Measurements from ENCODE around the gene ARHGAP35.
A peak's percentile ranks its signal among the peaks of the same experiment; 100 is the strongest.

ARHGAP35 gene

DNA sequence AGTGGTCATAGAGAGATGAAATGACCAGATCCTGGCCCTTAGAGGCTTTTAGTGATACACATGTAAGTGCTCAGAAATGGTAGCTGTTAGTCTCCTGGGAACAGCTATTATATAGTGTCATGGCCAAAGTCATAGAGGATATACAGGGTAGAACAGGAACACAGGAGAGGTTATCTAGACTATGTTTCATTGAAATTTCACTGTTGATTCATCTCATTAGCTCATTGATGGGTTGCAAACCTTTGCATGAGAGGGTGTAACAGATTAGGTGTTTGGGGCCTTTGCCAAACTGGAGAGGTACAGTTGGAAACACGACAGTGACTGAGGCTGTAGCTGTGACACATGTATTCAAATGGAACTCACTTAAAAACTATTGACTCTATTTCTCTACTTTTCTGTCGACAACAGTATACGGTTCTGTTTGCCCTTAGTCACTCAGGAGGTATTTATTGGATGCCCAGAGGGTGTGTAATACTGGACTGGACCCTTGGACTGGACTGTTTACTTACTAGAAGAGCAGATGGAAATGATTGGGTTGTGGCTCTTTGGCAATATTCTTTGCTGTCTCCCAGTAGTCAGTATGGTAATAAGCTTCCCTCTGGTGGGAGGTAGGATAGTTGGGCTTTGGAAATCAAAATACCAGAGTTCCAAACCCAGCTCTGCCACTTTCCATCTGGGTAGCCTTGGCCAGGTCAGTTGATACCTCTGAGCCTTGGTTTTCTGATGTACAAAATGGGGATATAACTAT, 29.8 kb downstream of the ARHGAP35 start:
- no peak overlapping the region for H3K4me3 ChIP-seq (ENCODE audit: low read depth, low read length)
- no peaks in the 10 kb centered on the region for H3K9me3 ChIP-seq (ENCODE audit: control insufficient read depth, insufficient read depth, low read length)
- no peak overlapping the region for H3K27ac ChIP-seq (ENCODE audit: low read depth, low read length)
- H3K9ac ChIP-seq (ENCODE audit: low read depth, low read length): no peak overlapping the region
- no peaks in the 10 kb centered on the region for H3K27me3 ChIP-seq (ENCODE audit: control insufficient read depth, insufficient read depth, low read length)
- peaks cover 3% of the 10 kb centered on the region; the same call in 1 of the 2 replicates for H3K4me1 ChIP-seq (ENCODE audit: control insufficient read depth, insufficient read depth, low read length)
- no peaks in the 10 kb centered on the region for H3K36me3 ChIP-seq (ENCODE audit: control insufficient read depth, insufficient read depth, low read length)

DNA sequence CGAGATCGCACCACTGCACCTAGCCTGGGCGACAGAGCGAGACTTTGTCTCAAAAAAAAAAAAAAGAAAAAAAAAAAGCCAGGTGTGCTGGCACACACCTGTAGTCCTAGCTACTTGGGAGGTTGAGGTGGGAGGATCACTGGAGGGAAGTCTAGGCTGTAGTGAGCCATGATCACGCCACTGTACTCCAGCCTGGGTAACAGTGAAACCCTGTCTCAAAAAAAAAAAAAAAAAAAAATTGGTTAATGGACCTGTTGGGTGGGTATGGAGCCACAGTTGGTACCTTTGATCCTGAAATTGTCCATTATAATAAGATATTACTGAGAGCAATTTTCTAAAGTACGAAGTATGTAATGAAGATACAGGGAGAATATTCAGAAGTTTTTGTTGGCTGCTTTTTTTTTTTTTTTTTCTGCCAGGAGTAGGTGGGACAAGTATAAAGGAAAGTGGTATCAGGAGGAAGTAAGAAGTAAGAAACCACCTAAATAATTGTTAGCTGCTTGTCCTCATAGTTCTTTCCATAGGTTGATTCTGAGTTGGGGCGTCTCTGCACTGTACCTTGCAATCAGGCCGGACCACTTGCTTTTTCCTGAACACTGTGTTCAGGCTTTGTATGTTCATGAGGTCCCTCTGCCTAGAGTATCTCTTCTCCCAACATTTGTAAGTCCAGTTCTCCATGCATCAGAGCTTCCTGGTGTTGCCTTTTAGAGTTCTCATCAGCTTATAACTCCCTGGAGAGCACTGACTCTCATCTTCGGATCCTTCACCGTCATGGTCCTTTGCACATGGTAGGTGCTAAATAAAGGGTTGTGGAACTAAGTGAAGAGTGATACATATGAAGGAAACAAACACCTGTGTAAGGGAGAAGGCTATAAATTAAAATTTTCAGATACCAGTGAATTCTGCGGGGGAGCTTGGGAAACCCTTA, 31.7 kb downstream of the ARHGAP35 start:
- peaks cover 3% of the 10 kb centered on the region; the same call in 1 of the 2 replicates for H3K4me1 ChIP-seq (ENCODE audit: control insufficient read depth, insufficient read depth, low read length)
- no peaks in the 10 kb centered on the region for H3K36me3 ChIP-seq (ENCODE audit: control insufficient read depth, insufficient read depth, low read length)
- H3K4me3 ChIP-seq (ENCODE audit: low read depth, low read length): no peak overlapping the region
- H3K27me3 ChIP-seq (ENCODE audit: control insufficient read depth, insufficient read depth, low read length): no peaks in the 10 kb centered on the region
- H3K27ac ChIP-seq (ENCODE audit: low read depth, low read length): no peak overlapping the region
- H3K9me3 ChIP-seq (ENCODE audit: control insufficient read depth, insufficient read depth, low read length): no peaks in the 10 kb centered on the region
- H3K9ac ChIP-seq (ENCODE audit: low read depth, low read length): no peak overlapping the region

DNA sequence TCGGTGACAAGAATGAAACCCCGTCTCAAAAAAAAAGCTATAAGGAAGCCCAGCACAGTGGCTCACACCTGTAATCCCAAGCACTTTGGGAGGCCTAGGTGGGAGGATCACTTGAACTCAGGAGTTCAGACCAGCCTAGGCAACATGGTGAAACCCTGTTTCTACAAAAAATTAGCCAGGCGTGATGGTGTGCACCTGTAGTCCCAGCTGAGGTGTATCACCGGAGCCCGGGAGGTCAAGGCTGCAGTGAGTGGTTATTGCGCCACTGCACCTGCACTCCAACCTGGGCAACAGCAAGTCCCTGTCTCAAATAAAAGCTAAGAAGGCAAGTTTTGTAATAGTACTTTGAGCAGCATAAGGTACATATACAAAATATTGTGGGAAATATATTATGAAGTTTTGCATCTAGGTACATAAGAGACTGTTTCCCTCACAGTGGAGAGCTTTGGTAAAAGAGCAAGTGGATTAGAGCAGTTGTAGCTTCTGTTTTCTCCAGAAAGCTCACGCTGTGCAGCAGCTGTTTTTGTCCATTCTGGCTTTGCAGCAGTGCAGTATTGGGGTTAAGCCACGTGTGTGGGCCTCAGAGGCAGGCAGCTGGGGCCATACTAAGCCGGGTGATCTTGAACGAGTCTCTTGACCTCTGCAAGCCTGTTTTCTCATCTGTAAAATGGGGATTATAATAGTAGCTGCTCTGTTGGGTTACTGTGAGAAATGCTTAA, 35.4 kb downstream of the ARHGAP35 start:
- H3K9me3 ChIP-seq (ENCODE audit: control insufficient read depth, insufficient read depth, low read length): no peaks in the 10 kb centered on the region
- H3K27me3 ChIP-seq (ENCODE audit: control insufficient read depth, insufficient read depth, low read length): no peaks in the 10 kb centered on the region
- H3K36me3 ChIP-seq (ENCODE audit: control insufficient read depth, insufficient read depth, low read length): no peaks in the 10 kb centered on the region
- no peak overlapping the region for H3K4me3 ChIP-seq (ENCODE audit: low read depth, low read length)
- H3K9ac ChIP-seq (ENCODE audit: low read depth, low read length): no peak overlapping the region
- peaks cover 8% of the 10 kb centered on the region; the same call in 1 of the 2 replicates for H3K4me1 ChIP-seq (ENCODE audit: control insufficient read depth, insufficient read depth, low read length)
- H3K27ac ChIP-seq (ENCODE audit: low read depth, low read length): no peak overlapping the region

DNA sequence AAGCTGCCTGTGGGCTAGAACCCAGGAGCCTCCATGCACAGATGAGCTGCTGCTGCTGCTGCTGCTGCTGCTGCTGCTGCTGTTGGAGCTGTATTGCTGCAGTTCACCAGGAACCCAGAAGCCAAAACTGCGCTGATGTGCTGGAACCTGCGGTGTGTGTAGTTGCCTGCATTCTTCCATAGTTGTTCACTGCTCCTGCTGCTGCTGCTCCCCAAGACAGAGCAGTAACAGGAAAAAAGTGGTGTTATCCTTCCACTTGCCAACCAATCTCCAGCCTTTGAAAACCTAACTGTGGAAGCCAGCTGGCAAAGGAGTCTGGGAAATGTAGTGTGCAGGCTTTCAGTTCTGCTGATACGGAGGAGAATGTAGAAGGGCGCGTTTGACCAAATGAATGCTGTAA, 37.9 kb downstream of the ARHGAP35 start:
- Histone ChIP-seq H3K4me3 (ENCODE audit: low read depth, low read length) (no peak overlapping the region), H3K27ac (ENCODE audit: low read depth, low read length) (no peak overlapping the region), H3K9ac (ENCODE audit: low read depth, low read length) (no peak overlapping the region), H3K4me1 (ENCODE audit: control insufficient read depth, insufficient read depth, low read length) (peaks cover 19% of the 10 kb centered on the region), H3K27me3 (ENCODE audit: control insufficient read depth, insufficient read depth, low read length) (no peaks in the 10 kb centered on the region), H3K9me3 (ENCODE audit: control insufficient read depth, insufficient read depth, low read length) (no peaks in the 10 kb centered on the region), H3K36me3 (ENCODE audit: control insufficient read depth, insufficient read depth, low read length) (no peaks in the 10 kb centered on the region)

DNA sequence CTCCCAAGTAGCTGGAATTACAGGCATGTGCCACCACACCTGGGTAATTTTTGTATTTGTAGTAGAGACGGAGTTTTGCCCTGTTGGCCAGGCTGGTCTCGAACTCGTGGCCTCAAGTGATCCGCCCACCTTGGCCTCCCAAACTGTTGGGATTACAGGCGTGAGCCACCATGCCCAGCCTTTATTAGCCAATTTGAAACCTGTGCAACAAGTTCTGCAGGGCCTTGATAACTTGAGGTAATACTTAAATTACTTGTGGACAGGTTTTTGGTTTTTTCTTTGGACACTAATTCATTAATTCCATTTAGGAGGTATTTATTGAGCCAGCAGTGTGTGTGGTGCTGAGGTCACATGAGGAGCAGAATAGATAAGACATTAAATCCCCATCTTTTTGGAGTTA, 39.5 kb downstream of the ARHGAP35 start:
- H3K4me3 ChIP-seq (ENCODE audit: low read depth, low read length): no peak overlapping the region
- H3K27ac ChIP-seq (ENCODE audit: low read depth, low read length): no peak overlapping the region
- no peaks in the 10 kb centered on the region for H3K36me3 ChIP-seq (ENCODE audit: control insufficient read depth, insufficient read depth, low read length)
- H3K9me3 ChIP-seq (ENCODE audit: control insufficient read depth, insufficient read depth, low read length): no peaks in the 10 kb centered on the region
- H3K4me1 ChIP-seq (ENCODE audit: control insufficient read depth, insufficient read depth, low read length): peaks cover 26% of the 10 kb centered on the region
- H3K9ac ChIP-seq (ENCODE audit: low read depth, low read length): no peak overlapping the region
- H3K27me3 ChIP-seq (ENCODE audit: control insufficient read depth, insufficient read depth, low read length): no peaks in the 10 kb centered on the region

DNA sequence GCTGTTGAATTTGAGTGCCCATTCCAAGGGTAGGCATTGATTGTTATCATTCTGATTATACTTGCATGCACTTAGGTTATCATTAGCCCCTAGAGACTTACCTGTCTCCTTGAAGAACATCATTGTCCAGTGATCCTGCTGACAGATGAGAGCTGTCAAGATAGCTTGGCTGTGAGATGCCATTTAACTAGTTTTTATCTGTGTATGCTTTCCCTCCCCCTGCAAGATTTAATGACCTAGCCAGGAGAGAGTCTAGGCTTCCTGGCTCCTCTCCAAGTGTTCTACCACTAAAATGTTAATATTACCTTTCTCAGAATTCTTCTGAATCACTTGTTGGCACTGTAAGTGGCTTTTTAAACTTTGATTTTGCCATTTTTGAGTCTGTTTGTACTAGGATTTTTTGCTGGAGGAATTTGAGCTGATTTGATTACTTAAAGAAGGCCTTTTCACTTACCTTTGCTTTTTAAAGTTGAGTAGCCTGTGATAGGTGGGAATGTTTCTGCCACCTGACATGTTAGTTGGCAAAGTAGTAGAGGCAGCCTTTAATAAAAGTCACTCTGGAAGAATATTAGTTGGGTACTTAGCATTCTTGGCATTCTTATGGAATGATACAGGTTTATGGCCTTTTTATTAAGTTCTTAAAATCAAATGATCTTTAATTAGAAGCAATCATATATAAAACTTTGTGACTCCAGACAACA, 41.1 kb downstream of the ARHGAP35 start:
- Histone ChIP-seq H3K36me3 (ENCODE audit: control insufficient read depth, insufficient read depth, low read length) (no peaks in the 10 kb centered on the region), H3K27ac (ENCODE audit: low read depth, low read length) (no peak overlapping the region)

DNA sequence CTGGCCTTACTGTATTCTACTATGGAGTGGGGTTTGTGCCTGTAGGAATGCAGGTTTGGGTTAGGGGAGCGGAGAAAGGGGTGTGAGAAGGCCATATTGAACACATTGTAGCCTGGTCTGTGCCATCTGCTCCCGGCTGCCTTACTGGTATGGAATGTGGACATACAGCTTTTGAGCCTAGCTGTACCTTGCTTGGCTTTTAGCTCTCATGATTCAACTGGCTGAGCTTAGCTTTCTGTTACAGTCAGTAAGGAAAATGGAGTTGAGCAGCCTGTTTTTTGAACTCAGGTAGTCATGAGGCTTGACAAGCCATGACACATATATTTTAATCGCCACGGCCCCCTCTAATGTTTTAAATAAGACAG, 41.6 kb downstream of the ARHGAP35 start:
- Histone ChIP-seq H3K27ac (ENCODE audit: low read depth, low read length) (no peak overlapping the region), H3K27me3 (ENCODE audit: control insufficient read depth, insufficient read depth, low read length) (no peaks in the 10 kb centered on the region), H3K9me3 (ENCODE audit: control insufficient read depth, insufficient read depth, low read length) (no peaks in the 10 kb centered on the region), H3K36me3 (ENCODE audit: control insufficient read depth, insufficient read depth, low read length) (no peaks in the 10 kb centered on the region), H3K4me1 (ENCODE audit: control insufficient read depth, insufficient read depth, low read length) (peaks cover 26% of the 10 kb centered on the region), H3K4me3 (ENCODE audit: low read depth, low read length) (no peak overlapping the region), H3K9ac (ENCODE audit: low read depth, low read length) (no peak overlapping the region)

More for the DNA sequence above, 41.1 kb downstream of the ARHGAP35 start:
- Histone ChIP-seq H3K9ac (ENCODE audit: low read depth, low read length) (no peak overlapping the region), H3K4me3 (ENCODE audit: low read depth, low read length) (no peak overlapping the region), H3K9me3 (ENCODE audit: control insufficient read depth, insufficient read depth, low read length) (no peaks in the 10 kb centered on the region), H3K27me3 (ENCODE audit: control insufficient read depth, insufficient read depth, low read length) (no peaks in the 10 kb centered on the region), H3K4me1 (ENCODE audit: control insufficient read depth, insufficient read depth, low read length) (peaks cover 26% of the 10 kb centered on the region)

DNA sequence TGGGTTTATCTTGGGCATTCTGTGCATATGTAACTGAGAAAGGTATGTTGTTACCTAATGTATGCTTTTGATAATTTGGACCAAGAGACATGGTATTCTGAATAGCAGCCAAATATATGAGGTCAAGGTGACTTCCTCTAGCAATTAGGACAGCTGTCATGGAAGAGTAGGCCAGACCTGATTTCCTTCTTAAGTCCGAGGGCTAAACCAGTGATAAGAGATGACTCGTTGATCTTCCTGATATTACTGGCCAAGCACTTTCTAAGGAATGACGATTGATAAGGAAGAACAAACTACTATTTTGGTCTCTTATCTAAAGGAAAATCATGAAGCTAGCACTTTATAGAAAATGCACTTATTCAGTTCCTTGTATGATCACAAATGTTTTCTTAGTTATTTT, 42.7 kb downstream of the ARHGAP35 start:
- Histone ChIP-seq H3K27ac (ENCODE audit: low read depth, low read length) (no peak overlapping the region), H3K9me3 (ENCODE audit: control insufficient read depth, insufficient read depth, low read length) (no peaks in the 10 kb centered on the region)

DNA sequence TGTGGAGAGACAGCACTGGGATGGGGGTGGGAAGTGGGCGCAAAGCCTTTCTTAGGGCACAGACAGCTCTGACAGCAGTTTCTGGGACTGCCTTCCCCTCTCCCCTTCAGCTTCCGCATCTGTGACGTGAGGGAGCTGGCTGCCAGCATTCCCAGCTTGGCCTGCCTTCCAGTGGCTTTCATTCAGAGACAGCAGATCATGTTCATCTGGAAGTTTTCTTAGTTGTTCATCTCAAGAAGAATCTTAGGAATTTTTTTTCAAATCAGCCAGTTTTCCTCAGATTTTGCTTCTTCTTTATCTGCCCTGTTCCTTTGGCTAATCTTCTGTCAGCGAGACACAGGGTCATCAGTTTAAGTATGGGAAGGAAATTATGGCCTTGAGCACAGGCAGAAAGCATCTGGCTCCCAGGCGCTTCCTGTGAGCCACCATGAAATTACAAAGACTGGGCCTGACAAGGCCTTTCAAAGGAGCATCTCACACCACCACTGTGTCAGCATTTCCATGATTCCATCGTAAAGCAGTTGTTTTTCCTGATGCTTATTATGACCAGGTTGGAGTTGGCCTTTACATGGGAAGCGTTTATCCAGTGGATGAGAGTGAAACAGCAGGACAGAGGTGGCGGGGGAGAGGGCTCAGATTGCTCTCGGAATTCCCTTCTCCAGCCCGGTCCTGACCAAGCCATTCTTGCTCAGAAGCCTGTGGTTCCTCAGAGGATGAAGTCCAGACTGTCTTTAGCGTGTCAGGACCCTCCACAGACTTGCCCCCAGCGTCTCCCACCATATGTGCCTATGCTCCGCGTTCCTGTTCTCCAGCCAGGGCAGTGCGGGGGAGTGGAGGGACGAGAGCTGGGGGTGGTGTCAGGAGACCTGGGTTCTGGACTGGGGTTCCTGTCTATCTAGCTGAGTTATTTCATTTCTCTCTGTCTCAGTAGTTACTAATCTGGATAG, 43.6 kb downstream of the ARHGAP35 start:
- H3K4me1 ChIP-seq (ENCODE audit: control insufficient read depth, insufficient read depth, low read length): peaks cover 24% of the 10 kb centered on the region
- peak overlapping the region; percentile 4 for H3K27ac ChIP-seq (ENCODE audit: low read depth, low read length)
- H3K4me3 ChIP-seq (ENCODE audit: low read depth, low read length): no peak overlapping the region
- no peaks in the 10 kb centered on the region for H3K9me3 ChIP-seq (ENCODE audit: control insufficient read depth, insufficient read depth, low read length)
- H3K27me3 ChIP-seq (ENCODE audit: control insufficient read depth, insufficient read depth, low read length): no peaks in the 10 kb centered on the region
- no peak overlapping the region for H3K9ac ChIP-seq (ENCODE audit: low read depth, low read length)
- no peaks in the 10 kb centered on the region for H3K36me3 ChIP-seq (ENCODE audit: control insufficient read depth, insufficient read depth, low read length)

More for the DNA sequence above, 42.7 kb downstream of the ARHGAP35 start:
- Histone ChIP-seq H3K27me3 (ENCODE audit: control insufficient read depth, insufficient read depth, low read length) (no peaks in the 10 kb centered on the region), H3K4me1 (ENCODE audit: control insufficient read depth, insufficient read depth, low read length) (peaks cover 29% of the 10 kb centered on the region), H3K4me3 (ENCODE audit: low read depth, low read length) (no peak overlapping the region), H3K36me3 (ENCODE audit: control insufficient read depth, insufficient read depth, low read length) (no peaks in the 10 kb centered on the region), H3K9ac (ENCODE audit: low read depth, low read length) (no peak overlapping the region)

DNA sequence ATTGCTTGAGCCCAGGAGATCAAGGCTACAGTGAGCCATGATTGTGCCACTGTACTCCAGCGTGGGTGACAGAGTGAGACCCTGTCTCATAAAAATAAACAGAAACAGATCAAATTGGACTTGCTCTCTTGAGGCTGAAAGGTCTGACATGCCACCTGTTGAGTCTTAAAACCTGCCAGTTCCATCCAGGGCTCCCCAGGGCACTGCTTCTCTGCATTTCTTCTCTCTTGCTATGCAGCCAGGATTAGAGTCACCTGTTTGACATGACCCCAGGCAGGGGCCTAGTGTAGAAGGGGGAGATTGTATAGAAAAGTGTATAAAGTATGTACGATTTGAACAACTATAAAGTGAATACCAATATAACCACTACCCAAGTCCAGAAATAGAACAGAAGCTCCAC, 45.4 kb downstream of the ARHGAP35 start:
- Histone ChIP-seq H3K4me1 (ENCODE audit: control insufficient read depth, insufficient read depth, low read length) (peaks cover 24% of the 10 kb centered on the region), H3K9me3 (ENCODE audit: control insufficient read depth, insufficient read depth, low read length) (no peaks in the 10 kb centered on the region)

More for the DNA sequence above, 45.4 kb downstream of the ARHGAP35 start:
- H3K27me3 ChIP-seq (ENCODE audit: control insufficient read depth, insufficient read depth, low read length): no peaks in the 10 kb centered on the region
- H3K36me3 ChIP-seq (ENCODE audit: control insufficient read depth, insufficient read depth, low read length): no peaks in the 10 kb centered on the region
- no peak overlapping the region for H3K27ac ChIP-seq (ENCODE audit: low read depth, low read length)
- no peak overlapping the region for H3K4me3 ChIP-seq (ENCODE audit: low read depth, low read length)
- no peak overlapping the region for H3K9ac ChIP-seq (ENCODE audit: low read depth, low read length)
